DMS 273 treated with DMSO at 0.1 percent for 48 hours (cell line): ENCODE results near the gene MGMT.

Experiments used
- DNase-seq: peaks from one replicate; lab custom pipeline; 2025; lab: John Stamatoyannopoulos, UW

MGMT gene

GRCh38 chr10:129740532-129741279 lies 273.7 kb downstream of the MGMT start:
- DNase-seq, result no peak

- no peak for DNase-seq
These were observed 274.4 kb downstream of the MGMT start for GRCh38 chr10:129741280-129741977.

GRCh38 chr10:129741978-129742741 lies 275.1 kb downstream of the MGMT start:
- no peak for DNase-seq

- DNase-seq, result no peak
These were observed 275.9 kb downstream of the MGMT start for GRCh38 chr10:129742742-129743550.

GRCh38 chr10:129743738-129744133 lies 276.7 kb downstream of the MGMT start:
- no peak for DNase-seq

GRCh38 chr10:129744134-129745111 lies 277.4 kb downstream of the MGMT start:
- DNase-seq, result no peak

- no peak for DNase-seq
These were observed 278.2 kb downstream of the MGMT start for GRCh38 chr10:129745186-129745750.

- DNase-seq, result no peak
These were observed 287.4 kb downstream of the MGMT start for GRCh38 chr10:129754211-129755050.

GRCh38 chr10:129755158-129755591 lies 288.1 kb downstream of the MGMT start:
- no peak for DNase-seq

- DNase-seq, result no peak
These were observed 288.6 kb downstream of the MGMT start for GRCh38 chr10:129755621-129756020.

- no peak for DNase-seq
These were observed 290.2 kb downstream of the MGMT start for GRCh38 chr10:129756912-129757901.

- no peak for DNase-seq
These were observed 291.4 kb downstream of the MGMT start for GRCh38 chr10:129758207-129759021.

- DNase-seq, result no peak
These were observed 292.4 kb downstream of the MGMT start for GRCh38 chr10:129759214-129760002.

- DNase-seq, result no peak
These were observed 292.9 kb downstream of the MGMT start for GRCh38 chr10:129760003-129760315.

GRCh38 chr10:129760416-129760815 lies 293.4 kb downstream of the MGMT start:
- no peak for DNase-seq

GRCh38 chr10:129761197-129761972 lies 294.3 kb downstream of the MGMT start:
- no peak for DNase-seq
